ENCODE measurements around the gene PTPN1. TPM values are rescaled to one million over a fixed set of nuclear protein-coding genes. Genes with fewer than 3 reads are reported as not detected.

Gene PTPN1
- total RNA-seq, 1 donor: 28.6 TPM

- no peak for TF ChIP-seq CTCF (IDR thresholded peaks at IDR 0.05; ENCODE audit: extremely low read depth, low read depth, low read length)
- no peak overlapping the region for H2AFZ ChIP-seq (ENCODE audit: low read length)
- no peak overlapping the region for H3K27ac ChIP-seq (ENCODE audit: low read depth, low read length)
- no peak overlapping the region for H3K4me3 ChIP-seq (ENCODE audit: insufficient read depth, low read length)
- no peaks in the 10 kb centered on the region for H3K79me2 ChIP-seq (ENCODE audit: insufficient read depth, low read length)
- H3K4me1 ChIP-seq (ENCODE audit: insufficient read depth, low read length): no peaks in the 10 kb centered on the region
- H3K36me3 ChIP-seq (ENCODE audit: insufficient read depth, low read length): peaks cover 16% of the 10 kb centered on the region
- no peak overlapping the region for H3K4me2 ChIP-seq (ENCODE audit: insufficient read depth, low read length)
- H4K20me1 ChIP-seq (ENCODE audit: insufficient read depth, low read length): no peaks in the 10 kb centered on the region
- H3K27me3 ChIP-seq (ENCODE audit: insufficient read depth, low read length): peaks cover 10% of the 10 kb centered on the region
- DNase-seq (ENCODE audit: insufficient read length, low spot score, missing footprints): no peak
- H3K9me3 ChIP-seq (ENCODE audit: low read depth, low read length): no peaks in the 10 kb centered on the region
Measured at GRCh38 chr20:50591233-50591852, 81.2 kb downstream of the PTPN1 start.

GRCh38 chr20:50592282-50593004 lies 82.3 kb downstream of the PTPN1 start:
- Histone ChIP-seq H3K4me2 (ENCODE audit: insufficient read depth, low read length) (no peak overlapping the region), H3K27me3 (ENCODE audit: insufficient read depth, low read length) (peaks cover 10% of the 10 kb centered on the region), H4K20me1 (ENCODE audit: insufficient read depth, low read length) (no peaks in the 10 kb centered on the region), H3K9me3 (ENCODE audit: low read depth, low read length) (no peaks in the 10 kb centered on the region), H3K4me1 (ENCODE audit: insufficient read depth, low read length) (no peaks in the 10 kb centered on the region), H3K4me3 (ENCODE audit: insufficient read depth, low read length) (no peak overlapping the region), H3K27ac (ENCODE audit: low read depth, low read length) (no peak overlapping the region), H3K36me3 (ENCODE audit: insufficient read depth, low read length) (peaks cover 10% of the 10 kb centered on the region), H2AFZ (ENCODE audit: low read length) (no peak overlapping the region), H3K79me2 (ENCODE audit: insufficient read depth, low read length) (no peaks in the 10 kb centered on the region)
- DNase-seq (ENCODE audit: insufficient read length, low spot score, missing footprints): no peak
- no peak for TF ChIP-seq CTCF (IDR thresholded peaks at IDR 0.05; ENCODE audit: extremely low read depth, low read depth, low read length)

GRCh38 chr20:50593005-50593335 lies 82.8 kb downstream of the PTPN1 start:
- Histone ChIP-seq H3K4me1 (ENCODE audit: insufficient read depth, low read length) (no peaks in the 10 kb centered on the region), H3K9me3 (ENCODE audit: low read depth, low read length) (no peaks in the 10 kb centered on the region), H3K36me3 (ENCODE audit: insufficient read depth, low read length) (peaks cover 10% of the 10 kb centered on the region), H3K79me2 (ENCODE audit: insufficient read depth, low read length) (no peaks in the 10 kb centered on the region), H3K4me2 (ENCODE audit: insufficient read depth, low read length) (no peak overlapping the region), H3K4me3 (ENCODE audit: insufficient read depth, low read length) (no peak overlapping the region), H3K27ac (ENCODE audit: low read depth, low read length) (no peak overlapping the region), H3K27me3 (ENCODE audit: insufficient read depth, low read length) (peaks cover 10% of the 10 kb centered on the region), H4K20me1 (ENCODE audit: insufficient read depth, low read length) (no peaks in the 10 kb centered on the region), H2AFZ (ENCODE audit: low read length) (no peak overlapping the region)
- DNase-seq (ENCODE audit: insufficient read length, low spot score, missing footprints): peak; percentile 76
- TF ChIP-seq CTCF (IDR thresholded peaks at IDR 0.05; ENCODE audit: extremely low read depth, low read depth, low read length): no peak

- Histone ChIP-seq H3K27ac (ENCODE audit: low read depth, low read length) (no peak overlapping the region), H2AFZ (ENCODE audit: low read length) (no peak overlapping the region), H3K27me3 (ENCODE audit: insufficient read depth, low read length) (peaks cover 10% of the 10 kb centered on the region), H3K4me3 (ENCODE audit: insufficient read depth, low read length) (no peak overlapping the region), H3K9me3 (ENCODE audit: low read depth, low read length) (no peaks in the 10 kb centered on the region), H3K36me3 (ENCODE audit: insufficient read depth, low read length) (peaks cover 10% of the 10 kb centered on the region), H3K79me2 (ENCODE audit: insufficient read depth, low read length) (no peaks in the 10 kb centered on the region), H4K20me1 (ENCODE audit: insufficient read depth, low read length) (no peaks in the 10 kb centered on the region), H3K4me2 (ENCODE audit: insufficient read depth, low read length) (no peak overlapping the region), H3K4me1 (ENCODE audit: insufficient read depth, low read length) (no peaks in the 10 kb centered on the region)
- TF ChIP-seq CTCF (IDR thresholded peaks at IDR 0.05; ENCODE audit: extremely low read depth, low read depth, low read length): no peak
- peak; percentile 68 for DNase-seq (ENCODE audit: insufficient read length, low spot score, missing footprints)
Measured at GRCh38 chr20:50594231-50594590, 84.0 kb downstream of the PTPN1 start.

Measured in osteoblast (primary cell).